A673 (cell line): Measurements from ENCODE around the gene CCDC7. TPM values are rescaled to one million over a fixed set of nuclear protein-coding genes. Genes with fewer than 3 reads are reported as not detected.
"Not testable (repeated sequence)": the region's sequence is repeated elsewhere in the genome, so short reads cannot be mapped to it uniquely, and the experiment has no call there.

Experiments used
- BruUV-seq: library from RNA; stranded (reverse); fragments of 400-500 nt; replicated peaks from 2 replicates; lab custom pipeline; 2021; lab: Mats Ljungman, UMichigan
- CTCF ChIA-PET: fragments of 300-600 bp; sonication (Branson Sonifier 250); formaldehyde crosslinking; loops from one replicate; lab custom pipeline; 2022; ENCODE audit warnings: antibody characterized with exemption; lab: Charles Lee
- POLR2A ChIA-PET: fragments of 300-600 bp; sonication (Branson Sonifier 250); formaldehyde crosslinking; loops from one replicate; lab custom pipeline; 2022; ENCODE audit warnings: antibody characterized with exemption; ENCODE audit not compliant: low non-redundant PET; lab: Charles Lee
- DNase-seq: peaks from one replicate; pipeline ENCODE4 v3.0.0-alpha.2; 2015; ENCODE audit warnings: low spot score
- H3K27ac ChIP-seq: fragments of 200-600 bp; sonication (generic); 2 replicates; pipeline ENCODE4 v1.5.1; 2016; ENCODE audit warnings: mixed run types, low read depth, mild to moderate bottlenecking, mixed read lengths, antibody characterized with exemption, low read length; ENCODE audit not compliant: poor library complexity, severe bottlenecking
- H3K27me3 ChIP-seq: fragments of 200-600 bp; sonication (generic); replicated peaks from 2 replicates; pipeline ENCODE4 v1.6.1; 2017; ENCODE audit warnings: mixed run types, low read depth, mild to moderate bottlenecking, mixed read lengths, antibody characterized with exemption, low read length; ENCODE audit not compliant: insufficient read depth, poor library complexity
- H3K36me3 ChIP-seq: fragments of 200-600 bp; sonication (generic); 2 replicates; pipeline ENCODE4 v1.6.1; 2016; ENCODE audit warnings: mixed run types, mild to moderate bottlenecking, mixed read lengths, antibody characterized with exemption, low read length; ENCODE audit not compliant: insufficient read depth, poor library complexity, severe bottlenecking
- H3K4me1 ChIP-seq: fragments of 200-600 bp; sonication (generic); 2 replicates; pipeline ENCODE4 v1.6.1; 2017; ENCODE audit warnings: mixed run types, mild to moderate bottlenecking, mixed read lengths, antibody characterized with exemption, low read length; ENCODE audit not compliant: insufficient read depth, poor library complexity, severe bottlenecking
- H3K4me3 ChIP-seq: fragments of 200-600 bp; sonication (generic); 2 replicates; pipeline ENCODE4 v1.5.1; 2016; ENCODE audit warnings: low read depth, mixed run types, mild to moderate bottlenecking, mixed read lengths, low read length; ENCODE audit not compliant: poor library complexity, severe bottlenecking
- H3K9me3 ChIP-seq: fragments of 200-600 bp; sonication (generic); 2 replicates; pipeline ENCODE4 v1.6.1; 2016; ENCODE audit warnings: mixed run types, low read depth, mild to moderate bottlenecking, mixed read lengths, antibody characterized with exemption, low read length; ENCODE audit not compliant: poor library complexity, severe bottlenecking
- EZH2 ChIP-seq: fragments of 200-600 bp; sonication (generic); IDR thresholded peaks from 2 replicates; pipeline ENCODE4 v1.6.1; 2017; ENCODE audit warnings: borderline replicate concordance, low read depth, mild to moderate bottlenecking, mixed read lengths, antibody characterized with exemption, low read length; ENCODE audit not compliant: poor library complexity, severe bottlenecking
- intact Hi-C: fragments of 100-400 bp; cut with micrococcal nuclease; formaldehyde crosslinking; loops from one replicate; pipeline ENCODE4 v1.10.0; 2022; ENCODE audit not compliant: unreplicated experiment
- total RNA-seq: library from RNA; stranded (reverse); gene quantifications from 2 replicates; pipeline ENCODE4 v1.2.3, GENCODE V29; 2021
- TF ChIP-seq, protein P1 (sequence below): fragments of 300-800, 200-600 bp; sonication (generic); conservative IDR thresholded peaks from 2 replicates; pipeline ENCODE4 v1.5.1; 2017; ENCODE audit warnings: low read depth, mild to moderate bottlenecking, antibody characterized with exemption, low read length, moderate library complexity, mixed read lengths

CCDC7 gene
- total RNA-seq, 1 experiment from 2014 or later = 16.4 TPM

DNA sequence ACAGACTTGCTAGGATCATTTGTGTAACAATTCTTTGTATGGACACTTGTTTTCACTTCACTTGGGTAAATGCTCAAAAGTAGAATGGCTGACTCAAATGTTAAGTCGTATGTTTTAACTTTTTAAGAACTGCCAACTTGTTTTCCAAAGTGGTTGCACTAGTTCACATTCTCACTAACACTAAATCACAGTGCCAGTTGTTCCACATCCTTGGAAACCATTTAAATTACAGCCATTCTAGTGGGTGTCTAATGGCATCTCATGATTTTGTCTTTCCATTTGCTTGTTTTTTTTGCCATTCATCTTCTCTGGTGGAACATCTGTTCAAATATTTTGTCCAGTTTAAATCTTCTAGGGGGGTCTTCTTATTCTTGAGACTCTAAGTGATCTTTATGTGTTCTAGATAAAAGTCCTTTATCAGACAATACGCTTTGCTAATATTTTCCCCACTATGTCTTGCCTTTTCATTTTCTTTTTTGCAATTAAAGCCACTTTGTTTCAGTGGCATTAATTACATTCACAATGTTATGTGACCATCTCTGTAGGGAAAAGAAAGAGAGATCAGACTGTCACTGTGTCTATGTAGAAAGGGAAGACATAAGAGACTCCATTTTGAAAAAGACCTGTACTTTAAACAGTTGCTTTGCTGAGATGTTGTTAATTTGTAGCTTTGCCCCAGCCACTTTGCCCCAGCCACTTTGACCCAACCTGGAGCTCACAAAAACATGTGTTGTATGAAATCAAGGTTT lies 448.1 kb downstream of the CCDC7 start:
- TF ChIP-seq, protein P1, sequence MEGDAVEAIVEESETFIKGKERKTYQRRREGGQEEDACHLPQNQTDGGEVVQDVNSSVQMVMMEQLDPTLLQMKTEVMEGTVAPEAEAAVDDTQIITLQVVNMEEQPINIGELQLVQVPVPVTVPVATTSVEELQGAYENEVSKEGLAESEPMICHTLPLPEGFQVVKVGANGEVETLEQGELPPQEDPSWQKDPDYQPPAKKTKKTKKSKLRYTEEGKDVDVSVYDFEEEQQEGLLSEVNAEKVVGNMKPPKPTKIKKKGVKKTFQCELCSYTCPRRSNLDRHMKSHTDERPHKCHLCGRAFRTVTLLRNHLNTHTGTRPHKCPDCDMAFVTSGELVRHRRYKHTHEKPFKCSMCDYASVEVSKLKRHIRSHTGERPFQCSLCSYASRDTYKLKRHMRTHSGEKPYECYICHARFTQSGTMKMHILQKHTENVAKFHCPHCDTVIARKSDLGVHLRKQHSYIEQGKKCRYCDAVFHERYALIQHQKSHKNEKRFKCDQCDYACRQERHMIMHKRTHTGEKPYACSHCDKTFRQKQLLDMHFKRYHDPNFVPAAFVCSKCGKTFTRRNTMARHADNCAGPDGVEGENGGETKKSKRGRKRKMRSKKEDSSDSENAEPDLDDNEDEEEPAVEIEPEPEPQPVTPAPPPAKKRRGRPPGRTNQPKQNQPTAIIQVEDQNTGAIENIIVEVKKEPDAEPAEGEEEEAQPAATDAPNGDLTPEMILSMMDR = no peak
- TF ChIP-seq EZH2 = no peak
- Histone ChIP-seq H3K36me3 (peaks cover 14% of the 10 kb centered on the region), H3K4me3 (no peak overlapping the region), H3K4me1 (no peaks in the 10 kb centered on the region), H3K9me3 (no peaks in the 10 kb centered on the region), H3K27ac (no peak overlapping the region), H3K27me3 (no peaks in the 10 kb centered on the region)
- ChIA-PET CTCF (no interaction called here), POLR2A (no interaction called here)
- intact Hi-C loops = no loop called here
- BruUV-seq = no TSS peak
- DNase-seq = no peak

DNA sequence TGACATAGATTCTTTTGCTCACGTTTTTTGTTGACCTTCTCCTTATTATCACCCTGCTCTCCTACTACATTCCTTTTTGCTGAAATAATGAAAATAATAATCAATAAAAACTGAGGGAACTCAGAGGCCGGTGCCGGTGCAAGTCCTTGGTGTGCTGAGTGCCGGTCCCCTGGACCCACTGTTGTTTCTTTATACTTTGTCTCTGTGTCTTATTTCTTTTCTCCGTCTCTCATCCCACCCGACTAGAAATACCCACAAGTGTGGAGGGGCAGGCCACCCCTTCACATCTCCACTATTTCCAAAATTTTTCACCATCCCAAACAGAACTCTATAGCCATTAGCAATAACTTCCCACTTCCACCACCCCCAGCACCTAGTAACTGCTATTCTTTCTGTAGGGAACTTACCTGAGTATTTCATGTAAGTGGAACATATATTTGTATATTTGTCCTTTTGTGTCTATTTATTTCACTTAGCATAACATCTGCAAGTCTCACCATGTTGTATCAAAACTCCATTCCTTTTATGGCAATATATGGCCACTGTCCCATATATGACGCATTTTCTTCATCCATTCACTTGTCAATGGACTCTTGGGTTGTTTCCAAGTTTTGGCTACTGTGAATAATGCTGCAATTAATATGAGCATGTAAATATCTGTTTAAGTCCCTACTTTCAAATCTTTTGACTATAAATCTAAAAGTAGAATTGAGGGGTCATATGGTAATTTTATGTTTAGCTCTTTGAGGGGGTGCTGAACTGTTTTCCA lies 449.4 kb downstream of the CCDC7 start:
- H3K9me3 ChIP-seq, H3K27me3 ChIP-seq, POLR2A ChIA-PET, intact Hi-C loops, BruUV-seq, H3K4me1 ChIP-seq, H3K4me3 ChIP-seq, H3K27ac ChIP-seq, CTCF ChIA-PET, DNase-seq: not testable (repeated sequence)
- peaks cover 20% of the 10 kb centered on the region for H3K36me3 ChIP-seq

DNA sequence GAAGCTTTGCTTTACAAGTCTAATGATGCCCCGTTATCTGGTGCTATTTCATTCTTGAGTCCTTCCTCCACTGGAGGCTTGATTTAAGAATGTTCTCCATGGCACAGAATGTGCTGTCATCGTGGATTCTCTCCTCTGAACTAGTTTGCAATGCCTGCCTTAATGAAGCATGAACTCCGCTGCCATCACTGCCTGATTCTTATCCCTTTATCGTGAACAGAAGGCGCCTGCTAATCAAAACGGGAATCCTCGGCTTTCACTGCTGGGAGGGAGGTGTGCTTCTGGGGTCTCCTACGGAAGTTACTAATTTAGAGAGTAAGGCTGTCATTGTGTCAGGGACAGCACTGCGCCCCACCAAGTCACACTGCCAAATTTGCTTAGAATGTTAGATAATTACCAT lies 455.9 kb downstream of the CCDC7 start:
- no TSS peak for BruUV-seq
- CTCF ChIA-PET = no interaction called here
- Histone ChIP-seq H3K9me3 (no peaks in the 10 kb centered on the region), H3K4me1 (no peaks in the 10 kb centered on the region), H3K27me3 (no peaks in the 10 kb centered on the region), H3K27ac (no peak overlapping the region), H3K4me3 (no peak overlapping the region), H3K36me3 (peaks cover 50% of the 10 kb centered on the region)
- no peak for DNase-seq
- POLR2A ChIA-PET = no interaction called here
- intact Hi-C loops = no loop called here
- TF ChIP-seq EZH2 = no peak
- TF ChIP-seq, protein P1 = no peak
